ENCODE results near the gene PAMR1. TPM values are rescaled to one million over a fixed set of nuclear protein-coding genes. Genes with fewer than 3 reads are reported as not detected.

PAMR1 gene
- total and polyA plus RNA-seq, 9 of the 15 experiments (the other 6 are each of a cell fraction or from before 2014, with no cell fraction given) = not detected

DNA sequence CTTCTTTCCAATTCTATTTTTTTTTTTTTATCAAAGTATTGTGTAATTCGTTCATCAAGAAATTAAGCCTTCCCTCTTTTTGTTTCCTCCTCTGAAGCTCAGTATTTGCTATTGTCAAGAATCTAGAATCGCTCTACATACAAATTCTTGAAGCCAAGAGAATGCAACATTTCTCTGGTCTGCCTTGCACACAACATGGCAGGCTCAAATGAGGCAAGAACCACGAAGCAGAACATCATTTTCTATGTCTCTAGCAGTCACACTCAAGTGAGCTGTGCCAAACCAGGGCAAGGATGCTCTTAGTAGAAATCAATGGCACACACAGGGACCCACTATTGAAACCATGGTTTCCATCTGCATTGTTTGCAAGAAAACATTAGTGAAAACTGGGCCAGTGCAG is 59.4 kb downstream of the PAMR1 start:
- H3K27ac ChIP-seq (ENCODE audit: extremely low read depth, low read depth, low read length) = no peak overlapping the region
- 0% methylated on average over 2 of the region's 3 CpGs for WGBS (ENCODE audit: insufficient coverage, low coverage, missing lambda C conversion rate)
- intact Hi-C loops (cut with micrococcal nuclease) (no loop called here), in situ Hi-C loops (cut with MboI) (no loop called here)
- BruUV-seq (replicated peaks) = no TSS peak
- DNase-seq (ENCODE audit: extremely low read depth in 1 of 4, low spot score in 3 of 4) (no peak), ATAC-seq (no peak), FAIRE-seq (no peak)
- no peaks in the 10 kb centered on the region for H3K9me3 ChIP-seq (replicated peaks; ENCODE audit: control insufficient read depth, insufficient read depth, low read depth, low read length)
- H3K79me2 ChIP-seq (ENCODE audit: control insufficient read depth, insufficient read depth, low read length) = no peaks in the 10 kb centered on the region
- no peaks in the 10 kb centered on the region for H3K9me1 ChIP-seq (ENCODE audit: control insufficient read depth, insufficient read depth, low read length)
- no peak overlapping the region for H2AFZ ChIP-seq (ENCODE audit: low read depth, low read length)
- ChIA-PET CTCF (ENCODE audit: low intra/inter-chr PET ratio) (no interaction called here), POLR2A (no interaction called here)
- H3K9ac ChIP-seq (ENCODE audit: insufficient read depth in 1 of 2, low read depth in 2 of 2, low read length in 2 of 2) = no peak overlapping the region
- peaks cover 4 to 10% of the 10 kb centered on the region in 2 experiments; a peak in 4 of 5 replicates for H3K27me3 ChIP-seq (ENCODE audit: control insufficient read depth in 2 of 2, insufficient read depth in 2 of 2, low read length in 2 of 2)
- no peaks in the 10 kb centered on the region for H3K4me1 ChIP-seq (replicated peaks in 1 of 2; ENCODE audit: control insufficient read depth in 2 of 2, insufficient read depth in 2 of 2, low read length in 2 of 2)
- H3K4me2 ChIP-seq (ENCODE audit: insufficient read depth, low read length) = no peak overlapping the region
- H4K20me1 ChIP-seq (replicated peaks; ENCODE audit: control insufficient read depth, insufficient read depth, low read length) = no peaks in the 10 kb centered on the region
- H3K36me3 ChIP-seq (ENCODE audit: control insufficient read depth, insufficient read depth, low read length) = no peaks in the 10 kb centered on the region
- TF ChIP-seq NCOA4 (IDR thresholded peaks at IDR 0.05; ENCODE audit: partially characterized antibody) (no peak), ZNF584 (CRISPR knock-in tag; IDR thresholded peaks at IDR 0.05; ENCODE audit: low read depth) (no peak), ZC3H4 (CRISPR knock-in tag; IDR thresholded peaks at IDR 0.05; ENCODE audit: borderline replicate concordance) (no peak), SMAD4 (CRISPR knock-in tag; conservative IDR thresholded peaks at IDR 0.05) (no peak), EP300 (IDR thresholded peaks at IDR 0.05; ENCODE audit: low read length) (no peak), TEAD2 (tag; IDR thresholded peaks at IDR 0.05) (no peak)
- TF ChIP-seq, protein P1, sequence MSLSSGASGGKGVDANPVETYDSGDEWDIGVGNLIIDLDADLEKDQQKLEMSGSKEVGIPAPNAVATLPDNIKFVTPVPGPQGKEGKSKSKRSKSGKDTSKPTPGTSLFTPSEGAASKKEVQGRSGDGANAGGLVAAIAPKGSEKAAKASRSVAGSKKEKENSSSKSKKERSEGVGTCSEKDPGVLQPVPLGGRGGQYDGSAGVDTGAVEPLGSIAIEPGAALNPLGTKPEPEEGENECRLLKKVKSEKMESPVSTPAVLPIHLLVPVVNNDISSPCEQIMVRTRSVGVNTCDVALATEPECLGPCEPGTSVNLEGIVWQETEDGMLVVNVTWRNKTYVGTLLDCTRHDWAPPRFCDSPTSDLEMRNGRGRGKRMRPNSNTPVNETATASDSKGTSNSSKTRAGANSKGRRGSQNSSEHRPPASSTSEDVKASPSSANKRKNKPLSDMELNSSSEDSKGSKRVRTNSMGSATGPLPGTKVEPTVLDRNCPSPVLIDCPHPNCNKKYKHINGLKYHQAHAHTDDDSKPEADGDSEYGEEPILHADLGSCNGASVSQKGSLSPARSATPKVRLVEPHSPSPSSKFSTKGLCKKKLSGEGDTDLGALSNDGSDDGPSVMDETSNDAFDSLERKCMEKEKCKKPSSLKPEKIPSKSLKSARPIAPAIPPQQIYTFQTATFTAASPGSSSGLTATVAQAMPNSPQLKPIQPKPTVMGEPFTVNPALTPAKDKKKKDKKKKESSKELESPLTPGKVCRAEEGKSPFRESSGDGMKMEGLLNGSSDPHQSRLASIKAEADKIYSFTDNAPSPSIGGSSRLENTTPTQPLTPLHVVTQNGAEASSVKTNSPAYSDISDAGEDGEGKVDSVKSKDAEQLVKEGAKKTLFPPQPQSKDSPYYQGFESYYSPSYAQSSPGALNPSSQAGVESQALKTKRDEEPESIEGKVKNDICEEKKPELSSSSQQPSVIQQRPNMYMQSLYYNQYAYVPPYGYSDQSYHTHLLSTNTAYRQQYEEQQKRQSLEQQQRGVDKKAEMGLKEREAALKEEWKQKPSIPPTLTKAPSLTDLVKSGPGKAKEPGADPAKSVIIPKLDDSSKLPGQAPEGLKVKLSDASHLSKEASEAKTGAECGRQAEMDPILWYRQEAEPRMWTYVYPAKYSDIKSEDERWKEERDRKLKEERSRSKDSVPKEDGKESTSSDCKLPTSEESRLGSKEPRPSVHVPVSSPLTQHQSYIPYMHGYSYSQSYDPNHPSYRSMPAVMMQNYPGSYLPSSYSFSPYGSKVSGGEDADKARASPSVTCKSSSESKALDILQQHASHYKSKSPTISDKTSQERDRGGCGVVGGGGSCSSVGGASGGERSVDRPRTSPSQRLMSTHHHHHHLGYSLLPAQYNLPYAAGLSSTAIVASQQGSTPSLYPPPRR (CRISPR knock-in tag; IDR thresholded peaks at IDR 0.05; ENCODE audit: borderline replicate concordance) = no peak
- TF ChIP-seq, protein P2, sequence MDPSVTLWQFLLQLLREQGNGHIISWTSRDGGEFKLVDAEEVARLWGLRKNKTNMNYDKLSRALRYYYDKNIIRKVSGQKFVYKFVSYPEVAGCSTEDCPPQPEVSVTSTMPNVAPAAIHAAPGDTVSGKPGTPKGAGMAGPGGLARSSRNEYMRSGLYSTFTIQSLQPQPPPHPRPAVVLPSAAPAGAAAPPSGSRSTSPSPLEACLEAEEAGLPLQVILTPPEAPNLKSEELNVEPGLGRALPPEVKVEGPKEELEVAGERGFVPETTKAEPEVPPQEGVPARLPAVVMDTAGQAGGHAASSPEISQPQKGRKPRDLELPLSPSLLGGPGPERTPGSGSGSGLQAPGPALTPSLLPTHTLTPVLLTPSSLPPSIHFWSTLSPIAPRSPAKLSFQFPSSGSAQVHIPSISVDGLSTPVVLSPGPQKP (CRISPR knock-in tag; IDR thresholded peaks at IDR 0.05) = no peak
- TF ChIP-seq, protein P3, sequence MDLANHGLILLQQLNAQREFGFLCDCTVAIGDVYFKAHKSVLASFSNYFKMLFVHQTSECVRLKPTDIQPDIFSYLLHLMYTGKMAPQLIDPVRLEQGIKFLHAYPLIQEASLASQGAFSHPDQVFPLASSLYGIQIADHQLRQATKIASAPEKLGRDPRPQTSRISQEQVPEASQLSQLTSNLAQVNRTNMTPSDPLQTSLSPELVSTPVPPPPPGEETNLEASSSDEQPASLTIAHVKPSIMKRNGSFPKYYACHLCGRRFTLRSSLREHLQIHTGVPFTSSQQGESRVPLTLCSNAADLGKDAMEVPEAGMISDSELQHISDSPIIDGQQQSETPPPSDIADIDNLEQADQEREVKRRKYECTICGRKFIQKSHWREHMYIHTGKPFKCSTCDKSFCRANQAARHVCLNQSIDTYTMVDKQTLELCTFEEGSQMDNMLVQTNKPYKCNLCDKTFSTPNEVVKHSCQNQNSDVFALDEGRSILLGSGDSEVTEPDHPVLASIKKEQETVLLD (IDR thresholded peaks at IDR 0.05) = no peak
- no peak overlapping the region for H3K4me3 ChIP-seq

Data from K562 (cell line).